C4-2B (cell line): ENCODE data around the gene KLF14.

ENCODE experiments used
- ZFX ChIP-seq: fragments of 450-650 bp; IDR thresholded peaks from 2 replicates; pipeline ENCODE4 v1.6.1; 2017
- TF ChIP-seq, protein P1 (sequence below): fragments of 450-650 bp; conservative IDR thresholded peaks from 2 replicates; pipeline ENCODE4 v1.5.1; 2017; ENCODE audit warnings: mild to moderate bottlenecking

DNA sequence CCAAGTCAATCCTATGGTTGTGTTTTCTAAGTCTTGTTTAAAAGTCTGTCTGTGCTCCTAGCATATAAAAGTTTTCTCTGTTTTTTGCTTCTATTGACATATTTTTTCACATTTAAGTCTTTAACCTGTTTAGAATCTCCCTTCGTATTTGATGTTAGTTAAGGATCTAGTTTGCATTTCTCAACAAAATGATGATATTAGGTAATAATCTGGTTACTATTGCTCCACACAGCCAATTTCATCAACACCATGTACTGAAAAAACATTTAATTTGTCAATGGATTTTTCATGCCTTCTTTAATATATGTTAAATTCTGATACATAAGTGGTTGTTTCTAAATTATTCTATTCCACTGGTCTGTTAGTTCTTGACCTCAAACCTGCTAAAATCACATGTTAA is 30.2 kb downstream of the KLF14 start:
- TF ChIP-seq, protein P1, sequence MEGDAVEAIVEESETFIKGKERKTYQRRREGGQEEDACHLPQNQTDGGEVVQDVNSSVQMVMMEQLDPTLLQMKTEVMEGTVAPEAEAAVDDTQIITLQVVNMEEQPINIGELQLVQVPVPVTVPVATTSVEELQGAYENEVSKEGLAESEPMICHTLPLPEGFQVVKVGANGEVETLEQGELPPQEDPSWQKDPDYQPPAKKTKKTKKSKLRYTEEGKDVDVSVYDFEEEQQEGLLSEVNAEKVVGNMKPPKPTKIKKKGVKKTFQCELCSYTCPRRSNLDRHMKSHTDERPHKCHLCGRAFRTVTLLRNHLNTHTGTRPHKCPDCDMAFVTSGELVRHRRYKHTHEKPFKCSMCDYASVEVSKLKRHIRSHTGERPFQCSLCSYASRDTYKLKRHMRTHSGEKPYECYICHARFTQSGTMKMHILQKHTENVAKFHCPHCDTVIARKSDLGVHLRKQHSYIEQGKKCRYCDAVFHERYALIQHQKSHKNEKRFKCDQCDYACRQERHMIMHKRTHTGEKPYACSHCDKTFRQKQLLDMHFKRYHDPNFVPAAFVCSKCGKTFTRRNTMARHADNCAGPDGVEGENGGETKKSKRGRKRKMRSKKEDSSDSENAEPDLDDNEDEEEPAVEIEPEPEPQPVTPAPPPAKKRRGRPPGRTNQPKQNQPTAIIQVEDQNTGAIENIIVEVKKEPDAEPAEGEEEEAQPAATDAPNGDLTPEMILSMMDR, result no peak
- no peak for TF ChIP-seq ZFX
